GM23338 (cell line): ENCODE data around the gene ING4. TPM values are rescaled to one million over a fixed set of nuclear protein-coding genes. Genes with fewer than 3 reads are reported as not detected.
A peak's percentile ranks its signal among the peaks of the same experiment; 100 is the strongest.

Source experiments
- ATAC-seq: fragments of 200-7000 bp; cut with Tn5 transposase; 3 replicates; pipeline ENCODE4 v1.9.1; 2020
- DNase-seq: peaks from one replicate; pipeline ENCODE4 v3.0.0-alpha.2; 2015; ENCODE audit warnings: low spot score
- H2AFZ ChIP-seq: fragments of 200-600 bp; sonication (generic); 2 replicates; pipeline ENCODE4 v1.8.0; 2016; ENCODE audit warnings: antibody characterized with exemption, mild to moderate bottlenecking, moderate library complexity
- H3F3A ChIP-seq: fragments of 200-600 bp; sonication (generic); replicated peaks from 2 replicates; pipeline ENCODE4 v1.8.0; 2017; ENCODE audit warnings: antibody characterized with exemption, mixed run types, low read depth
- H3K27ac ChIP-seq: fragments of 200-600 bp; sonication (generic); 2 replicates; pipeline ENCODE4 v1.6.1; 2016; ENCODE audit warnings: low read depth
- H3K27me3 ChIP-seq: fragments of 200-600 bp; sonication (generic); 2 replicates; pipeline ENCODE4 v1.8.0; 2016; ENCODE audit warnings: mild to moderate bottlenecking, mixed run types, moderate library complexity; ENCODE audit not compliant: insufficient read depth
- H3K36me3 ChIP-seq: fragments of 200-600 bp; sonication (generic); 2 replicates; pipeline ENCODE4 v1.8.0; 2016; ENCODE audit warnings: mild to moderate bottlenecking; ENCODE audit not compliant: insufficient read depth
- H3K4me1 ChIP-seq: fragments of 200-600 bp; sonication (generic); 2 replicates; pipeline ENCODE4 v1.8.0; 2016; ENCODE audit warnings: mild to moderate bottlenecking, moderate library complexity; ENCODE audit not compliant: insufficient read depth
- H3K4me2 ChIP-seq: fragments of 200-600 bp; sonication (generic); 2 replicates; pipeline ENCODE4 v1.7.1; 2017; ENCODE audit warnings: mixed run types
- H3K4me3 ChIP-seq: fragments of 200-600 bp; sonication (generic); 2 replicates; pipeline ENCODE4 v1.6.1; 2016; ENCODE audit warnings: mixed run types
- H3K79me2 ChIP-seq: fragments of 200-600 bp; sonication (generic); replicated peaks from 2 replicates; pipeline ENCODE4 v1.8.0; 2017; ENCODE audit warnings: mild to moderate bottlenecking; ENCODE audit not compliant: insufficient read depth
- H3K9me2 ChIP-seq: fragments of 200-600 bp; sonication (generic); 2 replicates; pipeline ENCODE4 v1.8.0; 2017; ENCODE audit not compliant: insufficient read depth
- H4K20me1 ChIP-seq: fragments of 200-600 bp; sonication (generic); replicated peaks from 2 replicates; pipeline ENCODE4 v1.8.0; 2017; ENCODE audit warnings: mild to moderate bottlenecking; ENCODE audit not compliant: insufficient read depth
- H3K27ac Mint-ChIP-seq: 2 replicates; pipeline ENCODE4 v1.8.0; 2020; ENCODE audit warnings: inconsistent platforms, mild to moderate bottlenecking, moderate library complexity, mixed read lengths
- H3K27me3 Mint-ChIP-seq: 3 replicates; pipeline ENCODE4 v1.8.0; 2022; ENCODE audit warnings: low read depth, mild to moderate bottlenecking, moderate library complexity, mixed read lengths, inconsistent platforms; ENCODE audit not compliant: insufficient read depth, poor library complexity
- H3K36me3 Mint-ChIP-seq: 3 replicates; pipeline ENCODE4 v1.8.0; 2021; ENCODE audit warnings: low read depth, mild to moderate bottlenecking, inconsistent platforms, moderate library complexity, mixed read lengths
- H3K4me1 Mint-ChIP-seq: 3 replicates; pipeline ENCODE4 v1.8.0; 2020; ENCODE audit warnings: mild to moderate bottlenecking, inconsistent platforms, mixed read lengths
- H3K4me3 Mint-ChIP-seq: 3 replicates; pipeline ENCODE4 v1.8.0; 2021; ENCODE audit warnings: moderate library complexity, mild to moderate bottlenecking, inconsistent platforms, mixed read lengths
- H3K9me3 Mint-ChIP-seq: 3 replicates; pipeline ENCODE4 v1.8.0; 2020; ENCODE audit warnings: moderate library complexity, mild to moderate bottlenecking, inconsistent platforms, mixed read lengths
- EZH2phosphoT487 ChIP-seq: fragments of 200-600 bp; sonication (generic); IDR thresholded peaks from one replicate; pipeline ENCODE4 v1.8.1; 2018; ENCODE audit warnings: antibody characterized with exemption; ENCODE audit not compliant: unreplicated experiment
- POLR2AphosphoS5 ChIP-seq: IDR thresholded peaks from 2 replicates; pipeline ENCODE4 v1.6.1; 2016; ENCODE audit warnings: antibody characterized with exemption, low read depth
- ZNF331 ChIP-seq: fragments of 250-450 bp; sonication (Bioruptor Pico); IDR thresholded peaks from 2 replicates; pipeline ENCODE4 v1.5.0; 2020; ENCODE audit warnings: low read depth, mild to moderate bottlenecking, moderate library complexity
- ZNF462 ChIP-seq: fragments of 250-450 bp; sonication (Bioruptor Pico); IDR thresholded peaks from 2 replicates; pipeline ENCODE4 v1.5.0; 2020; ENCODE audit warnings: mild to moderate bottlenecking, moderate library complexity
- polyA plus RNA-seq: library from polyadenylated mRNA; unstranded; fragments of >200 nt; fragmentation: Nextera tagmentation; extraction: Ambion mirVana; gene quantifications from 2 replicates; pipeline ENCODE4 v1.2.1, GENCODE V29; 2016
- small RNA-seq: library from RNA; depleted of rRNA; stranded (forward); fragments of <200 nt; gene quantifications from one replicate; pipeline ENCODE3, GENCODE V24; 2014; ENCODE audit warnings: low replicate concordance
- total RNA-seq: library from RNA; depleted of rRNA; stranded (reverse); fragments of >200 nt; shearing (Covaris generic); gene quantifications from 2 replicates; pipeline ENCODE4 v1.2.3, GENCODE V29; 2014; rRNA removed
- TF ChIP-seq, protein P1 (sequence below): IDR thresholded peaks from one replicate; pipeline ENCODE4 v1.6.1; 2018; ENCODE audit warnings: antibody characterized with exemption; ENCODE audit not compliant: unreplicated experiment

The ING4 gene
- total and polyA plus RNA-seq, 2 experiments from 2014 or later = 22.0 to 29.6 TPM

DNA sequence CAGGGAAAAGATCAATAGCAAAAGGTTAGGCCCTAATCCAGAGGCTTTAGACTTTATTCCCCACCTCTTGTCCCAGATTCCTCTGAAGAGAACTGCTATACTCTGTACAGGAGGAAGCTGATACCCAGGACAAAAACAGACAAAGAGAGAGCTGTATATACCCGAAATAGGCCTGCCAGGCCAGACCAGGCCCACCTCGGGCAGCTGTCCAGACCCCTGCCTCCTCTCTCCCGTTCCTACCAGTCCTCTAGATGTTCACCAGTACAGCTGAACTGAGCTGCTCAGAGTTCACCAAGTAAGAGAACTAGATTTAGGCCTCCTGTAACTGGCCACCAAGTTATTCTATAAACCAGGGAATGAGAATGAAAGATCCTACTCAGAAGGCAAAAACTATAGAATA lies 60.4 kb downstream of the ING4 start:
- peaks cover 84% of the 10 kb centered on the region for H3K36me3 Mint-ChIP-seq

More for the DNA sequence above, 60.4 kb downstream of the ING4 start:
- Histone ChIP-seq H3K4me1 (peaks cover 25% of the 10 kb centered on the region), H3F3A (0 out of 2 replicates have a peak, but pooled peaks cover 11% of the 10 kb centered on the region), H4K20me1 (peaks cover 33% of the 10 kb centered on the region), H3K27me3 (no peaks in the 10 kb centered on the region), H3K27ac (0 out of 2 replicates have a peak overlapping the region, but pooled peaks have one; percentile 32), H3K4me2 (no peak overlapping the region), H3K36me3 (peaks cover 52% of the 10 kb centered on the region), H3K79me2 (peaks cover 53% of the 10 kb centered on the region), H3K9me2 (no peaks in the 10 kb centered on the region), H2AFZ (no peak overlapping the region), H3K4me3 (no peak overlapping the region)
- TF ChIP-seq ZNF331 (no peak), ZNF462 (CRISPR knock-in tag) (no peak), POLR2AphosphoS5 (no peak), EZH2phosphoT487 (no peak)
- TF ChIP-seq, protein P1, sequence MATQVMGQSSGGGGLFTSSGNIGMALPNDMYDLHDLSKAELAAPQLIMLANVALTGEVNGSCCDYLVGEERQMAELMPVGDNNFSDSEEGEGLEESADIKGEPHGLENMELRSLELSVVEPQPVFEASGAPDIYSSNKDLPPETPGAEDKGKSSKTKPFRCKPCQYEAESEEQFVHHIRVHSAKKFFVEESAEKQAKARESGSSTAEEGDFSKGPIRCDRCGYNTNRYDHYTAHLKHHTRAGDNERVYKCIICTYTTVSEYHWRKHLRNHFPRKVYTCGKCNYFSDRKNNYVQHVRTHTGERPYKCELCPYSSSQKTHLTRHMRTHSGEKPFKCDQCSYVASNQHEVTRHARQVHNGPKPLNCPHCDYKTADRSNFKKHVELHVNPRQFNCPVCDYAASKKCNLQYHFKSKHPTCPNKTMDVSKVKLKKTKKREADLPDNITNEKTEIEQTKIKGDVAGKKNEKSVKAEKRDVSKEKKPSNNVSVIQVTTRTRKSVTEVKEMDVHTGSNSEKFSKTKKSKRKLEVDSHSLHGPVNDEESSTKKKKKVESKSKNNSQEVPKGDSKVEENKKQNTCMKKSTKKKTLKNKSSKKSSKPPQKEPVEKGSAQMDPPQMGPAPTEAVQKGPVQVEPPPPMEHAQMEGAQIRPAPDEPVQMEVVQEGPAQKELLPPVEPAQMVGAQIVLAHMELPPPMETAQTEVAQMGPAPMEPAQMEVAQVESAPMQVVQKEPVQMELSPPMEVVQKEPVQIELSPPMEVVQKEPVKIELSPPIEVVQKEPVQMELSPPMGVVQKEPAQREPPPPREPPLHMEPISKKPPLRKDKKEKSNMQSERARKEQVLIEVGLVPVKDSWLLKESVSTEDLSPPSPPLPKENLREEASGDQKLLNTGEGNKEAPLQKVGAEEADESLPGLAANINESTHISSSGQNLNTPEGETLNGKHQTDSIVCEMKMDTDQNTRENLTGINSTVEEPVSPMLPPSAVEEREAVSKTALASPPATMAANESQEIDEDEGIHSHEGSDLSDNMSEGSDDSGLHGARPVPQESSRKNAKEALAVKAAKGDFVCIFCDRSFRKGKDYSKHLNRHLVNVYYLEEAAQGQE = no peak
- H3K27me3 Mint-ChIP-seq = peaks cover 11% of the 10 kb centered on the region
- H3K4me3 Mint-ChIP-seq = peak overlapping the region; percentile 8; the same call in 1 of the 3 replicates
- ATAC-seq (no peak), DNase-seq (no peak)
- H3K27ac Mint-ChIP-seq = no peak overlapping the region
- no peaks in the 10 kb centered on the region; the same call in 2 of the 3 replicates for H3K9me3 Mint-ChIP-seq
- peaks cover 28% of the 10 kb centered on the region for H3K4me1 Mint-ChIP-seq

Small RNAs within 50 kb of the gene (small RNA-seq; reads per million reads assigned to genes)
- not detected for gene RNU6-781P

Other genes starting within 250 kb of the ING4 start
- gene CD27, start 218.2 kb downstream of the ING4 start, total RNA-seq = not detected in 2 replicates
- gene CD27, start 218.2 kb downstream of the ING4 start, polyA plus RNA-seq = 0.49 and 0.53 TPM in 2 replicates
- gene TAPBPL, start 211.1 kb downstream of the ING4 start, total RNA-seq = 0.59 and 0.66 TPM in 2 replicates
- gene TAPBPL, start 211.1 kb downstream of the ING4 start, polyA plus RNA-seq = 0.52 and 0.65 TPM in 2 replicates
- 13.9 and 18.3 TPM in 2 replicates for gene VAMP1, start 192.4 kb downstream of the ING4 start, total RNA-seq
- 11.2 and 16.1 TPM in 2 replicates for gene VAMP1, start 192.4 kb downstream of the ING4 start, polyA plus RNA-seq
- gene MRPL51, start 169.9 kb downstream of the ING4 start, total RNA-seq = 75.1 and 93.9 TPM in 2 replicates
- gene MRPL51, start 169.9 kb downstream of the ING4 start, polyA plus RNA-seq = 432 and 463 TPM in 2 replicates
- 217 and 389 TPM in 2 replicates for gene NCAPD2, start 169.0 kb downstream of the ING4 start, total RNA-seq
- 32.7 and 34.2 TPM in 2 replicates for gene NCAPD2, start 169.0 kb downstream of the ING4 start, polyA plus RNA-seq
- 5,269 and 5,853 TPM in 2 replicates for gene GAPDH, start 128.6 kb downstream of the ING4 start, total RNA-seq
- 6,140 and 6,219 TPM in 2 replicates for gene GAPDH, start 128.6 kb downstream of the ING4 start, polyA plus RNA-seq
- gene IFFO1, start 107.1 kb downstream of the ING4 start, total RNA-seq = 8.8 and 12.9 TPM in 2 replicates
- 8.9 and 11.2 TPM in 2 replicates for gene IFFO1, start 107.1 kb downstream of the ING4 start, polyA plus RNA-seq
- gene NOP2, start 94.8 kb downstream of the ING4 start, total RNA-seq = 67.2 and 67.9 TPM in 2 replicates
- 63.3 and 63.4 TPM in 2 replicates for gene NOP2, start 94.8 kb downstream of the ING4 start, polyA plus RNA-seq
- 301 and 351 TPM in 2 replicates for gene CHD4, start 55.7 kb downstream of the ING4 start, total RNA-seq
- 317 and 370 TPM in 2 replicates for gene CHD4, start 55.7 kb downstream of the ING4 start, polyA plus RNA-seq
- gene LPAR5, start 27.2 kb downstream of the ING4 start, total RNA-seq = 0.38 and 0.89 TPM in 2 replicates
- gene LPAR5, start 27.2 kb downstream of the ING4 start, polyA plus RNA-seq = 0.32 and 0.38 TPM in 2 replicates
- 2.2 TPM in 1 of 2 replicates, not detected in the other for gene ACRBP, start 15.7 kb downstream of the ING4 start, total RNA-seq
- gene ACRBP, start 15.7 kb downstream of the ING4 start, polyA plus RNA-seq = 0.70 TPM in 1 of 2 replicates, not detected in the other
- gene ZNF384, start 26.3 kb upstream of the ING4 start, total RNA-seq = 30.2 and 35.9 TPM in 2 replicates
- 14.7 and 20.5 TPM in 2 replicates for gene ZNF384, start 26.3 kb upstream of the ING4 start, polyA plus RNA-seq
- gene PIANP, start 37.7 kb upstream of the ING4 start, total RNA-seq = 2.0 and 2.2 TPM in 2 replicates
- gene PIANP, start 37.7 kb upstream of the ING4 start, polyA plus RNA-seq = 6.4 and 7.7 TPM in 2 replicates
- gene COPS7A, start 60.9 kb upstream of the ING4 start, total RNA-seq = 51.9 and 53.9 TPM in 2 replicates
- 36.9 and 37.7 TPM in 2 replicates for gene COPS7A, start 60.9 kb upstream of the ING4 start, polyA plus RNA-seq
- 289 and 292 TPM in 2 replicates for gene MLF2, start 90.0 kb upstream of the ING4 start, total RNA-seq
- gene MLF2, start 90.0 kb upstream of the ING4 start, polyA plus RNA-seq = 280 and 283 TPM in 2 replicates
- gene PTMS, start 103.2 kb upstream of the ING4 start, total RNA-seq = 82.4 and 111 TPM in 2 replicates
- gene PTMS, start 103.2 kb upstream of the ING4 start, polyA plus RNA-seq = 238 and 270 TPM in 2 replicates
- gene LAG3, start 109.4 kb upstream of the ING4 start, total RNA-seq = 1.0 and 4.7 TPM in 2 replicates
- 3.7 and 3.9 TPM in 2 replicates for gene LAG3, start 109.4 kb upstream of the ING4 start, polyA plus RNA-seq
- gene CD4, start 126.4 kb upstream of the ING4 start, total RNA-seq = 1.5 and 2.2 TPM in 2 replicates
- 2.0 and 2.1 TPM in 2 replicates for gene CD4, start 126.4 kb upstream of the ING4 start, polyA plus RNA-seq
- gene GPR162, start 158.7 kb upstream of the ING4 start, total RNA-seq = 3.0 and 5.0 TPM in 2 replicates
- 4.7 and 5.0 TPM in 2 replicates for gene GPR162, start 158.7 kb upstream of the ING4 start, polyA plus RNA-seq
- gene P3H3, start 165.3 kb upstream of the ING4 start, total RNA-seq = 38.2 and 39.2 TPM in 2 replicates
- gene P3H3, start 165.3 kb upstream of the ING4 start, polyA plus RNA-seq = 15.8 and 16.4 TPM in 2 replicates
- gene GNB3, start 177.8 kb upstream of the ING4 start, total RNA-seq = 3.3 and 8.2 TPM in 2 replicates
- 3.6 and 5.4 TPM in 2 replicates for gene GNB3, start 177.8 kb upstream of the ING4 start, polyA plus RNA-seq
- gene CDCA3, start 188.2 kb upstream of the ING4 start, total RNA-seq = 37.2 and 47.4 TPM in 2 replicates
- 75.6 and 79.2 TPM in 2 replicates for gene CDCA3, start 188.2 kb upstream of the ING4 start, polyA plus RNA-seq
- gene USP5, start 189.0 kb upstream of the ING4 start, total RNA-seq = 97.2 and 109 TPM in 2 replicates
- gene USP5, start 189.0 kb upstream of the ING4 start, polyA plus RNA-seq = 35.0 and 35.1 TPM in 2 replicates
- gene TPI1, start 204.4 kb upstream of the ING4 start, total RNA-seq = 731 and 822 TPM in 2 replicates
- 737 and 748 TPM in 2 replicates for gene TPI1, start 204.4 kb upstream of the ING4 start, polyA plus RNA-seq
- gene SPSB2, start 210.2 kb upstream of the ING4 start, total RNA-seq = 7.6 and 13.1 TPM in 2 replicates
- gene SPSB2, start 210.2 kb upstream of the ING4 start, polyA plus RNA-seq = 8.2 and 10.4 TPM in 2 replicates
- 2.5 and 9.1 TPM in 2 replicates for gene LRRC23, start 241.7 kb upstream of the ING4 start, total RNA-seq
- gene LRRC23, start 241.7 kb upstream of the ING4 start, polyA plus RNA-seq = 2.4 and 2.9 TPM in 2 replicates